Right lobe of liver (tissue), 6 donors: ENCODE measurements around the gene NUP42. TPM values are rescaled to one million over a fixed set of nuclear protein-coding genes. Genes with fewer than 3 reads are reported as not detected.

Experiments used
- ATAC-seq, 4 donors: fragments of 200-7000 bp; cut with Tn5 transposase; one replicate each; pipeline ENCODE4 v1.9.1; 2020; ENCODE audit warnings: mild to moderate bottlenecking in 4 of 4, moderate library complexity in 4 of 4
- DNase-seq, 3 donors: peaks; one replicate each; pipeline ENCODE4 v3.0.0-alpha.2; 2020
- H3K27ac ChIP-seq, 3 donors: fragments of 200-600 bp; one replicate each; pipeline ENCODE4 v1.8.0; 2022
- H3K27me3 ChIP-seq, 2 donors: fragments of 200-600 bp; one replicate each; pipeline ENCODE4 v1.8.0; 2022
- H3K36me3 ChIP-seq, 4 donors: fragments of 200-600 bp; sonication (generic) in 1 of 4; one replicate each; pipeline versions ENCODE4 v1.5.1 to v1.8.0; 2017 to 2022; ENCODE audit warnings: control low read depth in 1 of 4
- H3K4me1 ChIP-seq, 4 donors: fragments of 200-600 bp; sonication (generic) in 1 of 4; one replicate each; pipeline versions ENCODE4 v1.5.1 to v1.8.0; 2017 to 2022; ENCODE audit warnings: control low read depth in 1 of 4
- H3K4me3 ChIP-seq, 3 donors: fragments of 200-600 bp; one replicate each; pipeline ENCODE4 v1.8.0; 2022
- H3K9me3 ChIP-seq, 4 donors: fragments of 200-600 bp; sonication (generic) in 1 of 4; one replicate each; pipeline versions ENCODE4 v1.5.1 to v1.8.0; 2017 to 2022; ENCODE audit warnings: control low read depth in 1 of 4
- CTCF ChIP-seq, 4 donors: fragments of 200-600 bp in 3 of 4; fragments of 450-650 bp in 1 of 4; IDR thresholded peaks; one replicate each; pipeline versions ENCODE4 v1.5.1 to v1.8.0; 2016 to 2022; ENCODE audit warnings: antibody characterized with exemption in 4 of 4, mild to moderate bottlenecking in 2 of 4
- POLR2A ChIP-seq: fragments of 450-650 bp; IDR thresholded peaks from one replicate; pipeline ENCODE4 v1.6.1; 2017; ENCODE audit warnings: antibody characterized with exemption, mild to moderate bottlenecking
- WGBS: methylation state at CpG from one replicate; pipeline ENCODE4 v1.1.6; 2018; ENCODE audit warnings: low coverage, low lambda C conversion rate; ENCODE audit not compliant: insufficient coverage; ENCODE audit errors: missing lambda C conversion rate; 5-methylcytosine and 5-hydroxymethylcytosine counted together
- intact Hi-C, 2 donors: fragments of 100-400 bp; cut with DNase I; formaldehyde crosslinking; loops; one replicate each; pipeline versions ENCODE4 v1.11.2 to v1.14.1; 2022
- total RNA-seq, 6 experiments: library from RNA; depleted of rRNA in 2 of 6; stranded (reverse); fragments of >200 nt in 2 of 6; fragmentation: NEBNext Ultra II Directional in 3 of 6; extraction: Animal tissue kit (Norgen Biotek cat#: 25700) in 3 of 6; gene quantifications; one replicate each; pipeline versions ENCODE4 v1.1.0 to v1.2.4, GENCODE V29; 2016 to 2023
- donor health status: DM: no; HTN: yes; CAD: no.
- donor health status: DM: no; HTN: no; CAD: no.
- donor health status: DM: no; HTN: no; CAD: no.
- donor health status: DM: no; HTN: yes; CAD: no.
- donor health status: DM: no; HTN: yes; CAD: no.

NUP42 gene
- total RNA-seq, 6 experiments from 2014 or later: 13.0 to 45.6 (median 15.5) TPM

GRCh38 chr7:23242321-23242720 lies 60.5 kb downstream of the NUP42 start:
- no peak for DNase-seq
- H3K4me3 ChIP-seq: no peak overlapping the region
- H3K27me3 ChIP-seq: no peaks in the 10 kb centered on the region
- ATAC-seq: peak in 1 of 4 donors; percentile 49
- no peaks in the 10 kb centered on the region for H3K36me3 ChIP-seq
- H3K9me3 ChIP-seq: no peaks in the 10 kb centered on the region
- intact Hi-C loops: no loop called here
- WGBS: 43% methylated on average over 3 of the region's 3 CpGs
- H3K27ac ChIP-seq: no peak overlapping the region
- H3K4me1 ChIP-seq: no peaks in the 10 kb centered on the region
- no peak for TF ChIP-seq CTCF (IDR thresholded peaks at IDR 0.05)
- TF ChIP-seq POLR2A: no peak

GRCh38 chr7:23242935-23243334 lies 61.1 kb downstream of the NUP42 start:
- Histone ChIP-seq H3K4me3 (no peak overlapping the region), H3K36me3 (no peaks in the 10 kb centered on the region), H3K9me3 (no peaks in the 10 kb centered on the region), H3K4me1 (peaks cover 0 to 3% (median 0%) of the 10 kb centered on the region in 4 donors), H3K27me3 (no peaks in the 10 kb centered on the region), H3K27ac (no peak overlapping the region)
- intact Hi-C loops: no loop called here
- DNase-seq: no peak
- ATAC-seq: no peak
- 61% methylated on average over 4 of the region's 4 CpGs for WGBS
- TF ChIP-seq POLR2A: no peak
- TF ChIP-seq CTCF (IDR thresholded peaks at IDR 0.05): no peak

GRCh38 chr7:23246555-23246954 lies 64.7 kb downstream of the NUP42 start, which contains the start of gene GPNMB:
Gene GPNMB (plus strand): TSS chr7:23246775. CDS start chr7:23246858, 83 bp downstream.
- peak within 1 kb of the TSS in 2 of 3 donors; percentile 47 to 61 for H3K27ac ChIP-seq
- no peaks in the 10 kb centered on the region for H3K36me3 ChIP-seq
- H3K4me1 ChIP-seq: peaks cover 0 to 3% (median 0%) of the 10 kb centered on the region in 4 donors
- ATAC-seq: peak in 3 of 4 donors; percentile 27 to 49 (median 47)
- DNase-seq: no peak
- intact Hi-C loops: no loop called here
- H3K4me3 ChIP-seq: peak within 1 kb of the TSS; percentile 18 to 47 (median 31)
- no peaks in the 10 kb centered on the region for H3K27me3 ChIP-seq
- H3K9me3 ChIP-seq: no peaks in the 10 kb centered on the region
- 100% methylated on average over 1 of the region's 7 CpGs for WGBS
- TF ChIP-seq CTCF (IDR thresholded peaks at IDR 0.05) (no peak), POLR2A (peak; percentile 55)

GRCh38 chr7:23247046-23247602 lies 65.3 kb downstream of the NUP42 start:
- Histone ChIP-seq H3K36me3 (no peaks in the 10 kb centered on the region), H3K27ac (peak overlapping the region in 2 of 3 donors; percentile 47 to 61), H3K27me3 (no peaks in the 10 kb centered on the region), H3K4me3 (peak overlapping the region in 2 of 3 donors; percentile 12 to 47), H3K4me1 (peaks cover 0 to 3% (median 0%) of the 10 kb centered on the region in 4 donors), H3K9me3 (no peaks in the 10 kb centered on the region)
- 63% methylated on average over 4 of the region's 6 CpGs for WGBS
- no peak for DNase-seq
- intact Hi-C loops: no loop called here
- peak in 2 of 4 donors; percentile 20 to 23 for ATAC-seq
- no peak for TF ChIP-seq POLR2A
- no peak for TF ChIP-seq CTCF (IDR thresholded peaks at IDR 0.05)
